Measurements from ENCODE around the gene FAM185A. TPM values are rescaled to one million over a fixed set of nuclear protein-coding genes. Genes with fewer than 3 reads are reported as not detected.
A peak's percentile ranks its signal among the peaks of the same experiment; 100 is the strongest.
"Not testable (repeated sequence)": the region's sequence is repeated elsewhere in the genome, so short reads cannot be mapped to it uniquely, and the experiment has no call there.

The FAM185A gene
- total RNA-seq, 2 donors from 2014 or later: 8.7 to 11.3 TPM

DNA sequence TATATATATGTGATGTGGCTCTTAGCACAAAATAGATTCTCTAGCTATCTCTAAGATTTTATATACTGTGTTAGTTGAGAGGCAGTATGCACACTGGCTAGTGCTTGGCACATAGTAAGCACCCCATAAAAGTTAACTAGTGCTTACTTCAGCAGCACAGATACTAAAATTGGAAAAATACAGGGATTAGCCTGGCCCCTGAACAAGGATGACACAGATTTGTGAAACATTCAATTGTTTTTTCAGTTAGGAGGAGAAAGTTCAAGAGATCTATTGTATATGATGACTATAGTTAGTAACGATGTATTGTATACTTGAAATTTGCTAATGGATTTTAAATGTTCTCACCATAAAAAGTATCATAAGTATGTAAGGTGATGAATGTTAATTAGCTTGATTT, 85.7 kb downstream of the FAM185A start:
- H3K36me3 Mint-ChIP-seq (ENCODE audit: low read depth): peaks cover 21% of the 10 kb centered on the region
- no peaks in the 10 kb centered on the region for H3K9me3 Mint-ChIP-seq
- H3K4me1 Mint-ChIP-seq: peaks cover 5% of the 10 kb centered on the region
- H3K27me3 Mint-ChIP-seq: no peaks in the 10 kb centered on the region
- H3K4me3 Mint-ChIP-seq: no peak overlapping the region
- ATAC-seq (replicated peaks): peak; percentile 11
- H3K27ac Mint-ChIP-seq: no peak overlapping the region

- no peaks in the 10 kb centered on the region for H3K27me3 Mint-ChIP-seq
- peaks cover 16% of the 10 kb centered on the region for H3K36me3 Mint-ChIP-seq (ENCODE audit: low read depth)
- H3K4me3 Mint-ChIP-seq: peak overlapping the region; percentile 5
- peaks cover 5% of the 10 kb centered on the region for H3K4me1 Mint-ChIP-seq
- H3K27ac Mint-ChIP-seq: peak overlapping the region; percentile 62
- peak; percentile 97 for ATAC-seq (replicated peaks)
- no peaks in the 10 kb centered on the region for H3K9me3 Mint-ChIP-seq
Measured at GRCh38 chr7:102834999-102835398, 86.2 kb downstream of the FAM185A start.

- ATAC-seq (replicated peaks): no peak
- peaks cover 5% of the 10 kb centered on the region for H3K4me1 Mint-ChIP-seq
- no peaks in the 10 kb centered on the region for H3K9me3 Mint-ChIP-seq
- no peak overlapping the region for H3K4me3 Mint-ChIP-seq
- H3K27me3 Mint-ChIP-seq: no peaks in the 10 kb centered on the region
- peaks cover 7% of the 10 kb centered on the region for H3K36me3 Mint-ChIP-seq (ENCODE audit: low read depth)
- peak overlapping the region; percentile 65 for H3K27ac Mint-ChIP-seq
Measured at GRCh38 chr7:102836191-102836919, 87.6 kb downstream of the FAM185A start.

DNA sequence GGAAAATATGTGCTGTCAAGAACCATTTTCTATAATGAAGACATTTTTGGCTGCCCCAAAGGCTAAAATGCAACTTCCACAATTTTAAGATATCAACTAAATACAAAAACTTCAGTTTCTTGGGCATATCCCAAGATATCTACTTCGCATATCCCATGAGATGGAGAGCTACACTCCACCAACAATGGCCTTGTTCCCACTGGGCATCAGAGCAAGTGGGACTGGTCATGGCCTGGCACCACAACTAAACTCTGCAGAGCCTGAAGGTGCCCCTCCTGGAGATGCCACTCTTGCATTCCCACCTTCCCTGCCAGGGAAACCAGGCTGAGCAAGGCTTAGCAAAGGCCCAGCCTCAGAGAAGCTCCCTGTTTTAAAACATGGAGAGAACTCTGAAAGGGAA, 88.2 kb downstream of the FAM185A start:
- no peak overlapping the region for H3K27ac Mint-ChIP-seq

GRCh38 chr7:102837802-102838201, 89.0 kb downstream of the FAM185A start:
- ATAC-seq (replicated peaks): no peak
- H3K4me3 Mint-ChIP-seq: no peak overlapping the region
- H3K9me3 Mint-ChIP-seq: no peaks in the 10 kb centered on the region
- no peaks in the 10 kb centered on the region for H3K27me3 Mint-ChIP-seq
- peaks cover 5% of the 10 kb centered on the region for H3K4me1 Mint-ChIP-seq
- H3K27ac Mint-ChIP-seq: no peak overlapping the region
- peaks cover 7% of the 10 kb centered on the region for H3K36me3 Mint-ChIP-seq (ENCODE audit: low read depth)

More for the DNA sequence above, 88.2 kb downstream of the FAM185A start:
- H3K27me3 Mint-ChIP-seq: no peaks in the 10 kb centered on the region
- peaks cover 5% of the 10 kb centered on the region for H3K4me1 Mint-ChIP-seq
- no peaks in the 10 kb centered on the region for H3K9me3 Mint-ChIP-seq
- peaks cover 7% of the 10 kb centered on the region for H3K36me3 Mint-ChIP-seq (ENCODE audit: low read depth)
- ATAC-seq (replicated peaks): no peak
- H3K4me3 Mint-ChIP-seq: no peak overlapping the region

GRCh38 chr7:102838572-102839101, 89.8 kb downstream of the FAM185A start:
- not testable (repeated sequence) for H3K4me1 Mint-ChIP-seq; H3K27ac Mint-ChIP-seq; H3K9me3 Mint-ChIP-seq; ATAC-seq (replicated peaks); H3K36me3 Mint-ChIP-seq (ENCODE audit: low read depth); H3K27me3 Mint-ChIP-seq; H3K4me3 Mint-ChIP-seq

DNA sequence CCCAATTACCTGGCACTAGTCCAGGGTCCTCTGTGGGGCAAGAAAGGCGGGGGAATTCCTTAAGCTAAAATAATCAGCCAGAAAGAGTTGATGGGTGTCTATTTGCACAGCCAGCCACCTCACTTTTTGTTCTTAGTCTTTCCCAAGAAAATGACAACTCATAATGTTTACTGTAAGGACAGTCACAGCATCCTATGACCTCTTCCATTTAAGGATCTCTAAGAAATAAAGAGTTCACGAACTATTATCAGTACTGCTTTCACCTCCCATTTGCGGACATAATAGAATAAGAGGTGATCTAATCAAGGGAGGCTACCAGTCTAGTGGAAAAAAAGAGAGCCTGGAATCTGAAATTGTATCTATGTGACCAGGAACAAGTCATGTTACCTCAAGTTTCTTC, 91.6 kb downstream of the FAM185A start:
- H3K4me3 Mint-ChIP-seq: no peak overlapping the region
- no peak for ATAC-seq (replicated peaks)
- no peaks in the 10 kb centered on the region for H3K9me3 Mint-ChIP-seq
- no peak overlapping the region for H3K27ac Mint-ChIP-seq
- no peaks in the 10 kb centered on the region for H3K4me1 Mint-ChIP-seq
- peaks cover 7% of the 10 kb centered on the region for H3K36me3 Mint-ChIP-seq (ENCODE audit: low read depth)
- H3K27me3 Mint-ChIP-seq: no peaks in the 10 kb centered on the region

DNA sequence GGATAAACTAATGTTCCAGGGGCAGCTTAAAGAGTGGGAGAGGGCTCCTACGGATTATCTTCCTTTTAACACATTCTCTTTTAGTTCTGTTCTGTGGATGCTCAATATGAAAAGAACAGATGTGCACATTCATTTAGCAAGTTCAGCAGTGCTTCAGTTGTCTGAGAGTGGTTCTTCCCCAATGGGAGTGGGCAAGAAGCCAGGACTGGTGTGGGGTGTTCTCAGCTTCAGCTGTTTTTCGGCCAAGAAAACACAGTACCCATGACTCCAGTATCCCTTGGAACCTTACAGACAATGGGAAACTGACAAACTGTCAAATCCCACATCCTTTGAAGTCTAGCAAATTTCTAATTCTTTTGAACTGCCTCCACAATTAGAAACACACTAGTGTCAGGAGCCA, 92.5 kb downstream of the FAM185A start:
- no peak for ATAC-seq (replicated peaks)

GRCh38 chr7:102842284-102842683, 93.5 kb downstream of the FAM185A start:
- Mint-ChIP-seq H3K4me3 (no peak overlapping the region), H3K27ac (no peak overlapping the region), H3K9me3 (no peaks in the 10 kb centered on the region), H3K27me3 (no peaks in the 10 kb centered on the region), H3K36me3 (ENCODE audit: low read depth) (no peaks in the 10 kb centered on the region), H3K4me1 (no peaks in the 10 kb centered on the region)
- ATAC-seq (replicated peaks): no peak

More for the DNA sequence above, 92.5 kb downstream of the FAM185A start:
- Mint-ChIP-seq H3K4me1 (no peaks in the 10 kb centered on the region), H3K36me3 (ENCODE audit: low read depth) (peaks cover 6% of the 10 kb centered on the region), H3K4me3 (no peak overlapping the region), H3K9me3 (no peaks in the 10 kb centered on the region), H3K27ac (no peak overlapping the region), H3K27me3 (no peaks in the 10 kb centered on the region)

DNA sequence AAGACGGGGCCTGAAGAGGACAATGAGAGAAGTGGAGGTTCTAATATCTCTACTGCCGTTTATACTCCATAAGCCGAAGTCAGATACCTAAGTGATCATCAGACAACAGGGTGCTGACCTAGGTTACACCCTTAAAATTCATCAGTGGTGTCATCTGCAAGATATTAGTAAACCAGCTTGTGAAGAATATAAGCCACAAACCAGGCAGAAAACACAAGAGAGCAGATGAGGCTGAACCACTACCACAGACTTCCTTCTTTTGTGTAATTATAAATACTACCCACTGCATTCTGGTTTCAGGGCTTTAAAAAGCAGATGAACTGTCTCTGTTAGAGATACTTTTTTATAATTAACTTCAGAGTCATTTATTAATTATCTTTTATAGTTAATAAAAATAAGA, 95.1 kb downstream of the FAM185A start:
- Mint-ChIP-seq H3K4me1 (no peaks in the 10 kb centered on the region), H3K36me3 (ENCODE audit: low read depth) (no peaks in the 10 kb centered on the region), H3K9me3 (no peaks in the 10 kb centered on the region), H3K27me3 (no peaks in the 10 kb centered on the region), H3K4me3 (no peak overlapping the region), H3K27ac (no peak overlapping the region)
- ATAC-seq (replicated peaks): peak; percentile 67

DNA sequence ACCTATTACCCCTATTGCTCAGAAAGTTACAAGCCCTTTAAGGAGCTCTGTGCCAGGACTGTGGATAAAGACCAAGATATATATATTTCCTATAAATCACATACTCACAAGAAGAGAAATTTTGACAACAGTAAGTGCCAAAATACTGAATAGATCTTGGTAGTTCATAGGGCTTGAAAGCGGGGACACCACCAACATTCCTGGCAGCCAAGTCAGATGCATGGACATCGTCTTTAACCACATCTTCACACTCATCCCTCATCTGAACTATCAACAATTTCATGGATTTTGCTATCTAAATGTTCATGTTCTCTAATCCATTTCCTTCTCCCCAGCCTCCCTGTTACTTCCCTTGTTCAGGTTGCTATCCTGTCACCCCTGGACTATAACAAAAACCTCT, 96.5 kb downstream of the FAM185A start:
- no peak overlapping the region for H3K4me3 Mint-ChIP-seq
- no peak for ATAC-seq (replicated peaks)
- no peak overlapping the region for H3K27ac Mint-ChIP-seq
- H3K36me3 Mint-ChIP-seq (ENCODE audit: low read depth): no peaks in the 10 kb centered on the region
- H3K27me3 Mint-ChIP-seq: no peaks in the 10 kb centered on the region
- H3K9me3 Mint-ChIP-seq: no peaks in the 10 kb centered on the region
- H3K4me1 Mint-ChIP-seq: no peaks in the 10 kb centered on the region

DNA sequence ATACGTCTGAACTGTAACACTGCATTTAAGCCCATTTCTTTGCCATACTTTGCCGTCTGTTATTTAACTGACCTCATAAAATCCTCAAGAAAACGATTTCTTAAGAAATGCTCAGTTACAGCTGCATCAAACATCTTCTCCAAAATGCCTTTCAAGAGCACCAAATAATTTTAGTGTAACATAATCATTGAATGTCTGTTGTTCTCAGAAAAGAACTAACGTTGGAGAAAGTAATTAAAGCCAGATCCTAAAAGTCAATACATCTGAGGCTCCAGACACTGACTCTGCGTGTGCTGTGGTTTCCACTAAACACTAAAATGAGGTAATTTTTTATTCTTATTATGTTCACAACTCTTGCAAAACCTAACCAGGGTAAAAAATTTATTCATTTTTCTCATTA, 100.3 kb downstream of the FAM185A start:
- Mint-ChIP-seq H3K4me3 (no peak overlapping the region), H3K36me3 (ENCODE audit: low read depth) (no peaks in the 10 kb centered on the region), H3K27ac (no peak overlapping the region), H3K4me1 (no peaks in the 10 kb centered on the region), H3K27me3 (no peaks in the 10 kb centered on the region), H3K9me3 (peaks cover 11% of the 10 kb centered on the region)
- no peak for ATAC-seq (replicated peaks)

- H3K36me3 Mint-ChIP-seq (ENCODE audit: low read depth): no peaks in the 10 kb centered on the region
- no peaks in the 10 kb centered on the region for H3K27me3 Mint-ChIP-seq
Measured at GRCh38 chr7:102849538-102849937, 100.7 kb downstream of the FAM185A start.

DNA sequence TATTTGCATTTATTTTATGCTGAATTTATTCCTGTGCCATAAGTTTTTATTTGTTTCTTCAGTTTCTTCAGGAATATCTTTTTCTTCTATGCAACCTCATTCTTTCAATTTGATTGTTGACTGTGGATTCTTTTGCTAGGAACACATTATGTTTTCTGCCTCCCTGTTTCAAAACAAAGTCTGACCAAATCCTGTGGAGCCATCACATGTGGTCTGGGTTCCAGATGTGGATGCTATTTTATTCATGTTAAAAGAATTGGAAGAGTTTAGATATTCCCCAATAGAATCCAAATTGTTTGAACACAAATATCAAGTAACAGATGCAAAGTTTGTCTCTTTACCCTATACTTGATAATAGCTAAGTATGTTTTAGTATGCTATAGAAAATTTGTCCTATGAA, 107.2 kb downstream of the FAM185A start:
- H3K4me1 Mint-ChIP-seq: no peaks in the 10 kb centered on the region
- H3K27ac Mint-ChIP-seq: no peak overlapping the region
- no peak for ATAC-seq (replicated peaks)
- no peaks in the 10 kb centered on the region for H3K27me3 Mint-ChIP-seq
- H3K36me3 Mint-ChIP-seq (ENCODE audit: low read depth): no peaks in the 10 kb centered on the region
- H3K4me3 Mint-ChIP-seq: no peak overlapping the region
- peaks cover 11% of the 10 kb centered on the region for H3K9me3 Mint-ChIP-seq

More at GRCh38 chr7:102849538-102849937, 100.7 kb downstream of the FAM185A start:
- H3K27ac Mint-ChIP-seq: no peak overlapping the region
- peaks cover 11% of the 10 kb centered on the region for H3K9me3 Mint-ChIP-seq
- ATAC-seq (replicated peaks): no peak
- no peaks in the 10 kb centered on the region for H3K4me1 Mint-ChIP-seq
- no peak overlapping the region for H3K4me3 Mint-ChIP-seq

All from activated T-helper 17 cell treated with anti-CD3 and anti-CD28 coated beads, Interleukin-2, amount 50 U/mL, for 72 hours (primary cell).